B cell (primary cell): ENCODE measurements around the gene TSKU.

ENCODE experiments used
- CTCF ChIP-seq: fragments of 200-600 bp; IDR thresholded peaks from one replicate; pipeline ENCODE4 v1.8.0; 2022; ENCODE audit warnings: antibody characterized with exemption, mild to moderate bottlenecking
- EZH2 ChIP-seq: IDR thresholded peaks from 2 replicates; pipeline ENCODE4 v1.6.1; 2012; ENCODE audit warnings: borderline replicate concordance, low read depth, mild to moderate bottlenecking, moderate library complexity, low read length; ENCODE audit not compliant: insufficient read depth, poor library complexity, severe bottlenecking

GRCh38 chr11:76830639-76831327, 47.6 kb downstream of the TSKU start:
- TF ChIP-seq CTCF (no peak), EZH2 (no peak)
